HG02798 (cell line): ENCODE results near the gene CDH22.

ENCODE experiments used
- ATAC-seq: cut with Tn5 transposase; IDR thresholded peaks from one replicate; pipeline ENCODE4 v1.9.1; 2021; ENCODE audit warnings: mild to moderate bottlenecking; ENCODE audit not compliant: unreplicated experiment, poor library complexity

Gene CDH22

GRCh38 chr20:46251211-46251673 is 57.1 kb downstream of the CDH22 start:
- ATAC-seq, result no peak

GRCh38 chr20:46250772-46251171 is 57.5 kb downstream of the CDH22 start:
- no peak for ATAC-seq

- ATAC-seq, result no peak
Observed at GRCh38 chr20:46249671-46250070, 58.6 kb downstream of the CDH22 start.

- no peak for ATAC-seq
Observed at GRCh38 chr20:46246559-46246958, 61.7 kb downstream of the CDH22 start.

- ATAC-seq, result no peak
Observed at GRCh38 chr20:46243707-46244628, 64.3 kb downstream of the CDH22 start.

GRCh38 chr20:46242390-46242789 is 65.9 kb downstream of the CDH22 start:
- ATAC-seq, result no peak

- ATAC-seq, result no peak
Observed at GRCh38 chr20:46240881-46241280, 67.4 kb downstream of the CDH22 start.

- ATAC-seq, result no peak
Observed at GRCh38 chr20:46240065-46240464, 68.2 kb downstream of the CDH22 start.

- no peak for ATAC-seq
Observed at GRCh38 chr20:46237736-46238135, 70.6 kb downstream of the CDH22 start.

GRCh38 chr20:46237227-46237626 is 71.1 kb downstream of the CDH22 start:
- ATAC-seq, result no peak

GRCh38 chr20:46235077-46235476 is 73.2 kb downstream of the CDH22 start:
- ATAC-seq, result no peak

- no peak for ATAC-seq
Observed at GRCh38 chr20:46233701-46234100, 74.6 kb downstream of the CDH22 start.

- no peak for ATAC-seq
Observed at GRCh38 chr20:46232539-46232938, 75.8 kb downstream of the CDH22 start.

- no peak for ATAC-seq
Observed at GRCh38 chr20:46230801-46231282, 77.5 kb downstream of the CDH22 start.

- ATAC-seq, result no peak
Observed at GRCh38 chr20:46230106-46230491, 78.2 kb downstream of the CDH22 start.

- no peak for ATAC-seq
Observed at GRCh38 chr20:46229478-46230105, 78.7 kb downstream of the CDH22 start.

GRCh38 chr20:46228670-46229069 is 79.6 kb downstream of the CDH22 start:
- no peak for ATAC-seq

GRCh38 chr20:46227272-46227767 is 81.0 kb downstream of the CDH22 start:
- ATAC-seq, result no peak

GRCh38 chr20:46226602-46227001 is 81.7 kb downstream of the CDH22 start:
- ATAC-seq, result no peak

- no peak for ATAC-seq
Observed at GRCh38 chr20:46222521-46223007, 85.7 kb downstream of the CDH22 start.

GRCh38 chr20:46221256-46221833 is 87.0 kb downstream of the CDH22 start:
- ATAC-seq, result no peak
